GM18508 (cell line): Measurements from ENCODE around the gene GALNTL6.

Source experiments
- ATAC-seq: cut with Tn5 transposase; IDR thresholded peaks from one replicate; pipeline ENCODE4 v1.9.1; 2021; ENCODE audit warnings: moderate number of reproducible peaks; ENCODE audit not compliant: insufficient read depth, unreplicated experiment

The GALNTL6 gene

GRCh38 chr4:173057901-173058300, 1244.7 kb downstream of the GALNTL6 start:
- ATAC-seq: no peak

DNA sequence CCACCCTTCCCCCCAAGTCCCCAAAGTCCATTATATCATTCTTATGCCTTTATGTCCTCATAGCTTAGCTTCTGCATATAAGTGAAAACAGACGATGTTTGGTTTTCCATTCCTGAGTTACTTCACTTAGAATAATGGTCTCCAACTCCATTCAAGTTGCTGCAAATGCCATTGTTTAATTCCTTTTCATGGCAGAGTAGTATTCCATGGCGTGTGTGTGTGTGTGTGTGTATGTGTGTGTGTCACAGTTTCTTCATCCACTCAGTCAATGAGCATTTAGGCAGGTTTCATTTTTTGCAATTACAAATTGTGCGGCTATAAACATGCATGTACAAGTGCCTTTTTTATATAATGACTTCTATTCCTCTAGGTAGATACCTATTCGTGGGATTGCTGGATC, 1248.0 kb downstream of the GALNTL6 start:
- ATAC-seq: no peak

GRCh38 chr4:173073939-173074500, 1260.8 kb downstream of the GALNTL6 start:
- ATAC-seq: no peak

DNA sequence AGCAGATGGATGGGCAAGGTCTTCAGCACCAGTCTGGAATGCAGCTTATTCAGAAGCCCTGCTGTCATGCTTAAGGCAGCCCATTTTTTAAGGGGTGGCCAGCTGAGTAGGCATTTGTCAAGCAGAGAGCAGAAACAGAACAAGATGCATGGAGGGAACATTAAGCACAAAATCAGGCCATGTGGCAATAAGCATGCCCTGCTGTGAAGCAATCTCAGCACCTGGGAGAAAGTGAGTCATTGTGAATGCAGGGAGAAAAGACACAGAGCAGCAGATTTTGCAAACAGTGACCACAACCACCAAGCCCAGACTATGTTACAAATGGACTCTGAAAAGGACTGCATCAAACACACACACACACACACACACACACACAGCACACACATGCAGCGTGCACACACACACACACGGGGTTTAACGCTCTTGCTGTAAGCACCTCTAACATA, 1261.3 kb downstream of the GALNTL6 start:
- ATAC-seq: no peak

- no peak for ATAC-seq
Measured at GRCh38 chr4:173076903-173077634, 1263.9 kb downstream of the GALNTL6 start.

DNA sequence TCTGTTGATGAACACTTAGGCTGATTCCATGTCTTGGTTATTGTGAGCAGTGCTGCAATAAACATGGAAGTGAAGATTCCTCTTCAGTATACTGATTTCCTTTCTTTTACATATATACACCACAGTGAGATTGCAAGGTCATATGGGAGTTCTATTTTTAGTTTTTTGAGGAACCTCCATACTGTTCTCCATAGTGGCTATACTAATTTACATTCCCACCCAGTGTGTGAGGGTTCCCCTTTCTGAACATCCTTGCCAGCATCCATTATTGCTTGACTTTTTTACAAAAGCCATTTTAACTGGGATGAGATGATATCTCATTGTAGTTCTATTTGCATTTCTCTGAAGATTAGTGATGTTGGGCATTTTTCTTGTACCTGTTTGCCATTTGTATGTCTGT, 1274.9 kb downstream of the GALNTL6 start:
- ATAC-seq: no peak
